ENCODE measurements around the gene FCHSD2. TPM values are rescaled to one million over a fixed set of nuclear protein-coding genes. Genes with fewer than 3 reads are reported as not detected.
A peak's percentile ranks its signal among the peaks of the same experiment; 100 is the strongest.

Gene FCHSD2
- total and polyA plus RNA-seq, 9 of the 15 experiments (the other 6 are each of a cell fraction or from before 2014, with no cell fraction given), result 1.8 to 14.7 (median 6.4) TPM

- FAIRE-seq (peak; percentile 23), DNase-seq (ENCODE audit: extremely low read depth in 1 of 4, low spot score in 3 of 4) (no peak)
- H3K27ac ChIP-seq (ENCODE audit: extremely low read depth, low read depth, low read length), result no peak overlapping the region
- TF ChIP-seq SOX6 (IDR thresholded peaks at IDR 0.05) (no peak), ZNF740 (CRISPR knock-in tag; IDR thresholded peaks at IDR 0.05) (no peak), ZNF740 (tag; IDR thresholded peaks at IDR 0.05) (no peak), MTA3 (IDR thresholded peaks at IDR 0.05; ENCODE audit: borderline replicate concordance) (no peak), GMEB1 (CRISPR knock-in tag; IDR thresholded peaks at IDR 0.05) (no peak), L3MBTL2 (IDR thresholded peaks at IDR 0.05) (no peak), SRSF9 (IDR thresholded peaks at IDR 0.05; ENCODE audit: borderline replicate concordance, low read depth, low read length) (no peak), BCL6 (CRISPR knock-in tag; IDR thresholded peaks at IDR 0.05) (no peak), ZNF551 (CRISPR knock-in tag; IDR thresholded peaks at IDR 0.05) (no peak), UBTF (IDR thresholded peaks at IDR 0.05; ENCODE audit: borderline replicate concordance in 1 of 2, low read depth in 2 of 2, low read length in 2 of 2) (no peak), SPI1 (IDR thresholded peaks at IDR 0.05; ENCODE audit: borderline replicate concordance, low read depth, low read length) (peak; percentile 63; the same call in 1 of the 2 replicates), NFE2 (IDR thresholded peaks at IDR 0.05; ENCODE audit: low read depth) (peak; percentile 77), PHF8 (IDR thresholded peaks at IDR 0.05; ENCODE audit: borderline replicate concordance, low read length) (no peak), CBFA2T2 (conservative IDR thresholded peaks at IDR 0.05) (no peak), CCAR2 (IDR thresholded peaks at IDR 0.05; ENCODE audit: low read depth, low read length) (no peak)
These were observed 335.0 kb downstream of the FCHSD2 start for GRCh38 chr11:72807021-72807693.

More at GRCh38 chr11:72807021-72807693, 335.0 kb downstream of the FCHSD2 start:
- Histone ChIP-seq H3K4me3 (no peak overlapping the region), H3K4me2 (ENCODE audit: insufficient read depth, low read length) (no peak overlapping the region), H3K27me3 (ENCODE audit: control insufficient read depth in 2 of 2, insufficient read depth in 2 of 2, low read length in 2 of 2) (no peaks in the 10 kb centered on the region), H3K79me2 (ENCODE audit: control insufficient read depth, insufficient read depth, low read length) (no peaks in the 10 kb centered on the region), H4K20me1 (replicated peaks; ENCODE audit: control insufficient read depth, insufficient read depth, low read length) (no peaks in the 10 kb centered on the region), H3K4me1 (replicated peaks in 1 of 2; ENCODE audit: control insufficient read depth in 2 of 2, insufficient read depth in 2 of 2, low read length in 2 of 2) (no peaks in the 10 kb centered on the region; a peak in 1 of 5 replicates), H2AFZ (ENCODE audit: low read depth, low read length) (no peak overlapping the region), H3K9me3 (replicated peaks; ENCODE audit: control insufficient read depth, insufficient read depth, low read depth, low read length) (no peaks in the 10 kb centered on the region), H3K36me3 (ENCODE audit: control insufficient read depth, insufficient read depth, low read length) (no peaks in the 10 kb centered on the region), H3K9me1 (ENCODE audit: control insufficient read depth, insufficient read depth, low read length) (no peaks in the 10 kb centered on the region), H3K9ac (ENCODE audit: insufficient read depth in 1 of 2, low read depth in 2 of 2, low read length in 2 of 2) (peak overlapping the region in 1 of 2 experiments; percentile 55; a peak in 2 of 4 replicates)
- WGBS (ENCODE audit: insufficient coverage, low coverage, missing lambda C conversion rate), result 40% methylated on average over 5 of the region's 5 CpGs
- intact Hi-C loops (cut with micrococcal nuclease) (no loop called here), in situ Hi-C loops (cut with MboI) (no loop called here)
- no peak for ATAC-seq
- POLR2A ChIA-PET, result interaction anchor here (0.6 to 1.5 kb wide), 5 partner anchors 9 to 89 kb away, joined by 3 to 9 read pairs (median 3); partner anchors contain the start of gene STARD10
- CTCF ChIA-PET (ENCODE audit: low intra/inter-chr PET ratio), result no interaction called here
- no TSS peak for BruUV-seq (replicated peaks)

Measured in K562 (cell line).